Activated CD4-positive, alpha-beta memory T cell treated with anti-CD3 and anti-CD28 coated beads for 36 hours (primary cell): Measurements from ENCODE around the gene NHS. TPM values are rescaled to one million over a fixed set of nuclear protein-coding genes. Genes with fewer than 3 reads are reported as not detected.
A peak's percentile ranks its signal among the peaks of the same experiment; 100 is the strongest.

ENCODE experiments used
- CTCF ChIA-PET: fragments of 350-600 bp; sonication (Branson Sonifier 250); formaldehyde crosslinking; loops from one replicate; lab custom pipeline; 2021; ENCODE audit warnings: antibody characterized with exemption, inconsistent platforms; lab: Charles Lee
- POLR2A ChIA-PET: fragments of 350-600 bp; sonication (Branson Sonifier 250); formaldehyde crosslinking; loops from one replicate; lab custom pipeline; 2021; ENCODE audit warnings: antibody characterized with exemption; lab: Charles Lee
- DNase-seq: peaks from one replicate; pipeline ENCODE4 v3.0.0-alpha.2; 2020
- H3K27ac Mint-ChIP-seq: one replicate; pipeline ENCODE4 v1.8.0; 2021; ENCODE audit warnings: mixed read lengths
- H3K27me3 Mint-ChIP-seq: one replicate; pipeline ENCODE4 v1.8.0; 2021; ENCODE audit warnings: mixed read lengths
- H3K36me3 Mint-ChIP-seq: one replicate; pipeline ENCODE4 v1.8.0; 2021; ENCODE audit warnings: mixed read lengths
- H3K4me1 Mint-ChIP-seq: one replicate; pipeline ENCODE4 v1.8.0; 2021; ENCODE audit warnings: low read depth, mixed read lengths
- H3K4me3 Mint-ChIP-seq: one replicate; pipeline ENCODE4 v1.8.0; 2021; ENCODE audit warnings: mild to moderate bottlenecking, mixed read lengths
- H3K9me3 Mint-ChIP-seq: one replicate; pipeline ENCODE4 v1.8.0; 2021; ENCODE audit warnings: mixed read lengths
- intact Hi-C: fragments of 100-400 bp; cut with micrococcal nuclease; formaldehyde crosslinking; loops from one replicate; pipeline ENCODE4 v1.15.1; 2023
- total RNA-seq, 2 experiments: library from RNA; stranded (reverse); gene quantifications; one replicate each; pipeline ENCODE4 v1.2.3, GENCODE V29; 2021

Gene NHS
- total RNA-seq, 2 experiments from 2014 or later: 4.8 to 5.0 TPM

DNA sequence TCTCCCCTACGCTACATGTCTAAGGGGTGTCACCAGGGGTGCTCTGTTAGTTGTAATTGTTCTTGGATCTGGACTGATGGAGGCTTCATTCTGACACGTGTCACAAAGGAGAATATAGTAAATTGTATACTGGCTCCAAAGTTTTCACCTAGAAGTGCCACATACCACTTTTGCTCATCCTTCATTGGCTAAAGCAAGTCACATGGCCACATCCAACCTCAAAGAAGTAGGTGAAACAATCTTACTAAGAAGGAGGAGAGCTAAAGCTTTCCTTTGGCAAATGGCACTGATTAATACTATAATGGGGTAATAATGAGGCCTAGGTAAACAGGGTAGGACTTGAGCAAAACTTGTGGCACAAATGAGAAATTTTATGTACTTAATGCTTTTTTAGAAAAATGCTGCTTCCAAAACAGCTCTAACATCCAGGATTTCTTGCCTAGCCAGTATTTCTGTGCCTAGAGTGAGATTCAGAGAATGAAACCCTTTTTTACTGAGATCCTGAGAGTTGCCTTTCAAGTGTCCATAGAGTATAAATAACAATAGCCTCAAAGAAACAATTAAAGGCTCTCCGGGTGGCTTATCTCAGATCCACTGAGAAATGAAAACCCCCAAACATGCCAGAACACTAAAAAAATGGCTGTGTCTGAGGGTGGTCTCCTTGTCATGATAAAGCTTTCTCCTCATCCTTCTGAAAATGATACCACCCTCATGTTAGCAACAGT lies 34.7 kb downstream of the NHS start:
- Mint-ChIP-seq H3K27me3 (peaks cover 4% of the 10 kb centered on the region), H3K27ac (no peak overlapping the region), H3K36me3 (no peaks in the 10 kb centered on the region), H3K4me1 (peaks cover 13% of the 10 kb centered on the region), H3K9me3 (no peaks in the 10 kb centered on the region), H3K4me3 (no peak overlapping the region)
- DNase-seq: no peak
- ChIA-PET CTCF (no interaction called here), POLR2A (no interaction called here)
- intact Hi-C loops: no loop called here

DNA sequence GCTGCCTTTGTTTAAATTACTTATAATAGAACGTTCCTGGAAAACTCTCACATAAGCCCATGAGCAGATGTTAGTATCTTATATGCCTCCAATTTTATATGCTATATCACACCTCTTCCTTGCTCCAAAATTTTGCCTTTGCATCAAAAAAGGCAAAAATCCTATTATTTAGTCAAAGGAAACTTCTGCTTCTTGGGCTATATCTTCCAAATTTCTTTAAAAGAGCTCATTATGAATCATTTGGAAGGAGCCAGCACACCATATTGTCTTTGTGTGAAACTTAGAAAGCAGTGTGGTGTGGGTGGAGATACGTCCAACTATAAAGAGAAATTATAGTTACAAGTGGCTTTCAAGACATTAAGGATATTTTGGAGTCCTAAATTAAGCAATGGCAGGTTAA lies 35.7 kb downstream of the NHS start:
- H3K27me3 Mint-ChIP-seq: peaks cover 5% of the 10 kb centered on the region
- CTCF ChIA-PET: no interaction called here
- POLR2A ChIA-PET: no interaction called here
- intact Hi-C loops: no loop called here
- H3K4me3 Mint-ChIP-seq: no peak overlapping the region
- DNase-seq: no peak
- H3K9me3 Mint-ChIP-seq: no peaks in the 10 kb centered on the region
- peaks cover 13% of the 10 kb centered on the region for H3K4me1 Mint-ChIP-seq
- H3K27ac Mint-ChIP-seq: no peak overlapping the region
- H3K36me3 Mint-ChIP-seq: no peaks in the 10 kb centered on the region

DNA sequence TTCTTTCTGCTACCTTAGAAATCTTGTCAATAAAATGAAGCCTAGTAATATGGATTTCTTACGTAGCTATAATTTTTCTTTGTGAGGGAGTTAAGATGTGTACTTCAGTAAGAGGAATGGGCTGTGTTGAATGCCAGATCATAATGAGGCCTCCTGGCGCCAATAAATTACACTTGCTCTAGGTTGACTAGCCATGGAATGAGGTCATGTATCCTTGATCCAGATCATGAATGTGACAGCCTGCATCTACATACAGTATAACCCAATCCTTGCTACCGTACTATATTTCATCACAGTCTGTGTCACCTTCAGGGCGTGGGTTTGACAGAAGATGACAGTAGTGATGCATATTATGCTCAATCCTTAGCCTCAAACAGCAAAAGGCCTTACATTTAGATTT lies 36.2 kb downstream of the NHS start:
- Mint-ChIP-seq H3K27me3 (peaks cover 8% of the 10 kb centered on the region), H3K36me3 (no peaks in the 10 kb centered on the region), H3K4me1 (peaks cover 13% of the 10 kb centered on the region), H3K9me3 (no peaks in the 10 kb centered on the region), H3K4me3 (no peak overlapping the region), H3K27ac (no peak overlapping the region)
- no peak for DNase-seq
- CTCF ChIA-PET: no interaction called here
- POLR2A ChIA-PET: no interaction called here
- intact Hi-C loops: no loop called here

DNA sequence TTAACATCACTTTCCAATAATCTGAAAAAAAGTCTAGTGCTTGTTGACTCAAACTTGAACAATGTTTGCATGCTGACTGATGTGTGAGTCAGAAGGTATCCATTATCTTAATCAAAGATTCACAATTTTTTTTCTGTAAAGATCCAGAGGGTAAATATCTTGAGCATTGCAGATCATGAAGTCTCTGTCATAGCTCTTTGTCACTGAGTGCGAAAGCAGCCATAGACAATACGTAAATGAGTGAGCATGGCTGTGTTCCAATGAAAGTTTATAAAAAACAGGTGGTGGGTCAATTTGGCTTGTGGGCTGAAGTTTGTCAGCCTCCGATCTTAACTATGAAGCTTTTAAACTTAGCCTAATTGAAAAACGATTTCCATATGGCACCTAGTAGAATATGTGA lies 37.7 kb downstream of the NHS start:
- DNase-seq: no peak
- H3K4me3 Mint-ChIP-seq: no peak overlapping the region
- H3K9me3 Mint-ChIP-seq: no peaks in the 10 kb centered on the region
- CTCF ChIA-PET: no interaction called here
- H3K4me1 Mint-ChIP-seq: peaks cover 13% of the 10 kb centered on the region
- H3K27me3 Mint-ChIP-seq: peaks cover 10% of the 10 kb centered on the region
- H3K36me3 Mint-ChIP-seq: no peaks in the 10 kb centered on the region
- POLR2A ChIA-PET: no interaction called here
- intact Hi-C loops: no loop called here
- H3K27ac Mint-ChIP-seq: no peak overlapping the region

DNA sequence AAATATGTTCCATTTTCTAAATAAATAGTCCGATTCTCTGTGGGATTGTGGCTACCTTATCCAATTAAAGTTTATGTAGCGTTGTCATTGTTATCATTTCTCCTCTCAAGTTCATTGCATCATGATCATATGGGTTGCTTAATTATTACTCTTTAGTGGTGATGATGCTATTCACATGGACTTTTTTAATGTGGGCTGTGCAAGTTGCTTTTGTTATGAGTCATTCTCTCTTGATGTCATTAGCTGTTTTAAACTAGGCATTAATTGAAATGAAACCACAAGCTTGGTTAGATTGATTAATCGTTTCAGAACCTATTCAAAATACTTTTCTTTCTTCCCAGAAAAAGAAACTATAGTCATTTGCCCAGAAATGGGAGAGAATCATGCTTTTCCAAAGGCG lies 38.2 kb downstream of the NHS start:
- ChIA-PET CTCF (no interaction called here), POLR2A (no interaction called here)
- H3K9me3 Mint-ChIP-seq: no peaks in the 10 kb centered on the region
- H3K27me3 Mint-ChIP-seq: peaks cover 10% of the 10 kb centered on the region
- DNase-seq: no peak
- no peaks in the 10 kb centered on the region for H3K36me3 Mint-ChIP-seq
- H3K27ac Mint-ChIP-seq: no peak overlapping the region
- peaks cover 13% of the 10 kb centered on the region for H3K4me1 Mint-ChIP-seq
- intact Hi-C loops: no loop called here
- no peak overlapping the region for H3K4me3 Mint-ChIP-seq

DNA sequence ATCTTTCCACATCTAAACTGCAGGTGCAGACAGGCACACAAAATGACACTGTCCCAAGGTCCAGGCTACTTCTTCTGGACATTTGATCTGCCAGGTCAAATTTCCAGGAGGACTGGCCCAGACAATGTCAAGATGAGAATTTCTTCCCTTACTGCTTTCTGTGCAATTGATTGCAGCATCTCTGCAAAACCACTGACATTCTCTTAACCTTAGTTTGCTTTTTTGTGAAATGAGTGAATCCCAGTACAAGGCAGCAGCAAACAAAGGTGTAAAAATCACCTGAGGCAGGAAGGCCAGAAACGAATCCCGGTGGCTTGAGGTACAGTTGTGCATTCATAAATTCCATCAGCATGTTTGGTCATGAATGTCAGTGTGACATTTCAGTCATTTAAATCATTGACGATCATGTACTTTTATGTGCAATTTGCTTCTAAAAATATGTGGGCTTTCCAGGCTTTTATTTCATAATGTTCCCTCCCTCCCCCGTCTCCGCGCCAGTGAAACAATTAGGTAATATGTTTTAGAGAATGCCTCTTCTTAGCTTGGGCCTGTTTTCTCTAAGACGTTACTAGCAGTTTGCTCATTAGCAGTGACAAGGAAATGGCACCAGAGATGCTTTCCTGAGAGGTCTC lies 39.1 kb downstream of the NHS start:
- Mint-ChIP-seq H3K27ac (no peak overlapping the region), H3K4me1 (peaks cover 13% of the 10 kb centered on the region), H3K9me3 (no peaks in the 10 kb centered on the region), H3K36me3 (no peaks in the 10 kb centered on the region), H3K4me3 (no peak overlapping the region), H3K27me3 (peaks cover 10% of the 10 kb centered on the region)
- DNase-seq: no peak
- intact Hi-C loops: no loop called here
- POLR2A ChIA-PET: no interaction called here
- CTCF ChIA-PET: no interaction called here

DNA sequence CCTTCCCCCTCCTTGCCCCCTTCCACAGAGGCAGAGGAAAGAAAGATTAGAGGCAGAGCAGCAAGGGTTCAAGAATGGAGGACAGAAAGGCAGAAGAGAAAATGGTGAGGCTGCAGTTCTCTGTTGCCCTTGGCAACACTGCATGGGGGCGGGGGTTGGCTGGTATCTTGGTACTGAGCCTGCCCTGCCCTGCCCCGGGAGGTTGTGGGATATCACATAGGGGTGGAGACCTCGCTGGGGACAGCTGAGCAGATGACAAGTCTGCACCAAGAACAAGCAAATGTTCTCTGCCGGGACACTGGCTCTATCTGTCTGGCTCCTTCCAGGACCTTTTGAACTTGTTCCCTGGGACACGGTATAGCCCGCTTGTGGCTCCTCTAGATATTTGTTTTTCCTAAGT lies 39.8 kb downstream of the NHS start:
- H3K4me3 Mint-ChIP-seq: no peak overlapping the region
- intact Hi-C loops: no loop called here
- ChIA-PET POLR2A (no interaction called here), CTCF (no interaction called here)
- peaks cover 10% of the 10 kb centered on the region for H3K27me3 Mint-ChIP-seq
- H3K4me1 Mint-ChIP-seq: peaks cover 13% of the 10 kb centered on the region
- DNase-seq: peak; percentile 17
- H3K36me3 Mint-ChIP-seq: no peaks in the 10 kb centered on the region
- H3K9me3 Mint-ChIP-seq: no peaks in the 10 kb centered on the region
- no peak overlapping the region for H3K27ac Mint-ChIP-seq

DNA sequence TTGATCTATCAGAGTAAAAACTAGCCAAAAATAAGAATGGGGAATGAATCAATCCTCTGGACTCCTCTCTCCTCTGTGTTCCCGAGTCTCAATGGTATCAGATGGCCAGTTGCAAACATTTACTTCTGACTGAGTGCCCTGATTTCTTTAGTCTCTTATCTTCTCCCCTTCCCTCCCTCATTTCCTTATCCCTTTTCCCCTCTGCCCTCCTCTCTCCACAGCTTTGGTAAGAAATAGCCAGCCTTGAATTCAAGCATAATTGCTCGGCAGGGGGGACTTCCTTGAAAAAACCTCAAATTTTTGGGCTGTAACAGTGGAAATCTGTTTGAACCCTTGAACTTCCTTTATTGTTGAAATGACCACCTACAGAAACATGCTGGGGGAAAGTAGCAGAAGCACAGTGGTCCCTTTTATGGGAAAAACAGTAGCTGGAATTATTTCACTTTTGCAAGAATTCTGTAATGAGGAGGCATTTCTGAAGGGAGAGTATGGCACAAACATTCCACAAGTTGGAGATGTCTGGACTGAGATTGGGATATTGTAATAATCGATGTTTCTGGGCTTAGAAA lies 40.3 kb downstream of the NHS start:
- intact Hi-C loops: no loop called here
- H3K27ac Mint-ChIP-seq: no peak overlapping the region
- H3K9me3 Mint-ChIP-seq: no peaks in the 10 kb centered on the region
- H3K36me3 Mint-ChIP-seq: no peaks in the 10 kb centered on the region
- H3K4me1 Mint-ChIP-seq: peaks cover 13% of the 10 kb centered on the region
- ChIA-PET POLR2A (no interaction called here), CTCF (no interaction called here)
- H3K4me3 Mint-ChIP-seq: no peak overlapping the region
- no peak for DNase-seq
- peaks cover 12% of the 10 kb centered on the region for H3K27me3 Mint-ChIP-seq

DNA sequence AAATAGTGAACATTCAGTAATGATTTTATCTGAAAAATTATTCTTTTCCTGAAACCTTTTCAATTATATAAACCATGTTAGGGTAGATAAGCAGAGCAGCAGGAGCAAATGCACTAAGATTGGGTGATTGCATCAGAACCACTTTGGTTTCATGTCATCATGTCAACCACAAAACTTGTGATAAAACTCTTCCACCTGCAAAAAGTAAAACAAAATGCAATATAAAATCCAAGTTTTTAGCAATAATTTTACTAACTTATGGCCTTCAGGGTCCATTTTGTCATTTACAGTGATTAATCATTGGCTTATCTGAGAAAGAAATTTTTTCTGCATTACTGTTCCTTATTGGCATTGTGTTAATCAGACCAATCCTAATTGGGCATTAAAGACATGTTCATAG lies 42.4 kb downstream of the NHS start:
- ChIA-PET CTCF (no interaction called here), POLR2A (no interaction called here)
- no peak for DNase-seq
- Mint-ChIP-seq H3K9me3 (no peaks in the 10 kb centered on the region), H3K27me3 (peaks cover 13% of the 10 kb centered on the region), H3K4me1 (peaks cover 13% of the 10 kb centered on the region), H3K27ac (no peak overlapping the region), H3K4me3 (no peak overlapping the region), H3K36me3 (no peaks in the 10 kb centered on the region)
- intact Hi-C loops: no loop called here

DNA sequence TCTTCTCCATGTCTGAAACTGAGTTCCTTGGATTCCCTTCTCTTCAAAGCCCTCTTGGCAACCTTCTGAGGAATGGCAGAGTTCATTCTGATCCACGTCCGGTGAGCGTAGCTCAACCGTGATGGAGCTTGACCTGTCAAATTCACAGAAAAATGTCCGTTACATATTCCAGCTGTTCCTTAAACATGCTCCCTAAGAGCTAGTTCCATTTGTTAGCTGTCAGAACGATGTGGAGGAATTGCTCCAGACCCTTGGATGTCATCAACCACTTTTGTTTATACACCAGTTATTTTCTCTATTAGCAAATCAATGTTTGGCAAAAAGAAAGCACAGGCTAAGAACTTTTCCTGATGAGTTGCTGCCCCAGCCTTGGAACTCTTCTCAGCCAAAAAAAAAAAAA lies 50.1 kb downstream of the NHS start:
- intact Hi-C loops: no loop called here
- Mint-ChIP-seq H3K9me3 (no peaks in the 10 kb centered on the region), H3K36me3 (no peaks in the 10 kb centered on the region), H3K4me1 (no peaks in the 10 kb centered on the region), H3K27ac (no peak overlapping the region), H3K27me3 (peaks cover 3% of the 10 kb centered on the region), H3K4me3 (no peak overlapping the region)
- ChIA-PET CTCF (no interaction called here), POLR2A (no interaction called here)
- DNase-seq: no peak

DNA sequence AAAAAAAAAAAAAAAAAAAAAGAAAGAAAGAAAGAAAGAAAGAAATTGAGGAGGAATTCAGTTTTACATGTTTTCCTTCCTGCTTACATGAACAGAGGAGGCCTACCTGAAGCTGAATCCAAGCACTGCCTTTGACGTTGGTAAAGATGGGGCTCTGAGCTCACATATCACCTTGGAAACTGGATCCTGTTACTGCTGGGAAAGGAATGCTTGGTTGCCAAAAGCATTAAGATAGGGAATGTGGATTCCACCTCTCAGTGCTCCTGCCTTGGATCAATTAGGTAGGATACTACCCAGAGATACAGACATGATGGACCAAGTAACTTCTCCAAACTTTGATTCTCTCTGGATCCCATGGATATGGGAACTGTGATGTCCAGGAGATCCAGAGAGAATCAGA lies 50.6 kb downstream of the NHS start:
- POLR2A ChIA-PET: no interaction called here
- CTCF ChIA-PET: no interaction called here

DNA sequence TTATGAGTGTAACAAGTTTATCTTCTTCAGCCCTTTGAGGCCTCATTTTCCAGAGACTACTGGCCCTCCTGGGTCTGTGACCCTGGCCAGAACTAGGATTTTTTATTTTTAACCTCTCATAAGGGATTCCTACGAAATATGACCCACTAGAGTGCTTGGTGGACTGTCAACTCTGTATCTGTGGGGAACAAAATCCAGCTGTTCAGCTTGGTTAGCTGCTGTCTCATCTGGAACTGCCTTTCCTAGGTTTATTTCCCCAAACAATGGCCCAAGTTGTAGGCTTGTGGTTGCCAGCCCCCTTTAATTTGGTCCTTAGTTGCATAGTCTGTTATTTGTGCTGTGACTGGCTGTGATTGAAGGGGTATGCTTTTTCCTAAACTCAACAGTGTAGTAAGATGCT lies 56.2 kb downstream of the NHS start:
- Mint-ChIP-seq H3K4me3 (no peak overlapping the region), H3K9me3 (no peaks in the 10 kb centered on the region), H3K27ac (no peak overlapping the region), H3K27me3 (no peaks in the 10 kb centered on the region), H3K4me1 (no peaks in the 10 kb centered on the region), H3K36me3 (no peaks in the 10 kb centered on the region)
- ChIA-PET POLR2A (no interaction called here), CTCF (no interaction called here)
- no peak for DNase-seq
- intact Hi-C loops: no loop called here

More for the DNA sequence above, 50.6 kb downstream of the NHS start:
- Mint-ChIP-seq H3K27me3 (no peaks in the 10 kb centered on the region), H3K9me3 (no peaks in the 10 kb centered on the region), H3K4me3 (no peak overlapping the region), H3K27ac (no peak overlapping the region), H3K36me3 (no peaks in the 10 kb centered on the region), H3K4me1 (no peaks in the 10 kb centered on the region)
- no peak for DNase-seq
- intact Hi-C loops: no loop called here

DNA sequence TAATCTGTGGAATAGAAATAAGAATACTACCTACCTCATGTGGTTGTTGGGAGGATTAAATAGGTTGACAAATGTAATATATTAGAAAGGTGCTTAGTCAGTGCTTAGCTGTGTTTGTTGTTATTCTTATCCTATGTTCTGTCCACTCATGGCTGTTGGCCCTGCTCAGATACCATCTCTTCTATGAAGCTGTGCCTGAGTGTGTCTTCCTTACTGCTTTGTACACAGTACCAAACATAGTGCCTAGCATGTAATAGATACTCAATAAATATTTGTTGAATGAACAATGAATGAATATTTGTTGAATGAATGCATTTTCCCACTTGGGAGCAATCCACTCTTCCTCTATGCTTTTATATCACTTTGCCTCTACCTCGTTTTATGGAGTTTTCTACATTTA lies 57.2 kb downstream of the NHS start:
- ChIA-PET POLR2A (no interaction called here), CTCF (no interaction called here)
- no peak for DNase-seq
- no peaks in the 10 kb centered on the region for H3K4me1 Mint-ChIP-seq
- no peaks in the 10 kb centered on the region for H3K27me3 Mint-ChIP-seq
- no peak overlapping the region for H3K27ac Mint-ChIP-seq
- no peaks in the 10 kb centered on the region for H3K9me3 Mint-ChIP-seq
- no peaks in the 10 kb centered on the region for H3K36me3 Mint-ChIP-seq
- intact Hi-C loops: no loop called here
- H3K4me3 Mint-ChIP-seq: no peak overlapping the region
